ENCODE results near the gene RHBDD3.

Gene RHBDD3

GRCh38 chr22:29290061-29290460 is 22.3 kb upstream of the RHBDD3 start:
- TF ChIP-seq CTCF (IDR thresholded peaks at IDR 0.05; ENCODE audit: insufficient read depth, low read length, missing control alignments) = no peak
- no peak overlapping the region for H3K4me3 ChIP-seq (ENCODE audit: low read depth, low read length)
- ChIA-PET POLR2A (no interaction called here), CTCF (interaction anchor here (1.3 kb wide), 1 partner anchor 13 kb away, joined by 3 read pairs; no protein-coding TSS in a partner anchor)
- DNase-seq (ENCODE audit: low read depth, low spot score) = no peak

GRCh38 chr22:29288837-29289236 is 21.1 kb upstream of the RHBDD3 start:
- H3K4me3 ChIP-seq (ENCODE audit: low read depth, low read length) = no peak overlapping the region
- DNase-seq (ENCODE audit: low read depth, low spot score) = no peak
- no peak for TF ChIP-seq CTCF (IDR thresholded peaks at IDR 0.05; ENCODE audit: insufficient read depth, low read length, missing control alignments)
- ChIA-PET POLR2A (no interaction called here), CTCF (interaction anchor here (1.3 to 5.3 kb wide), 3 partner anchors 9 to 16 kb away, joined by 3 to 26 read pairs (median 3); no protein-coding TSS in a partner anchor)

GRCh38 chr22:29284196-29284595 is 16.4 kb upstream of the RHBDD3 start:
- CTCF ChIA-PET = interaction anchor here (1.2 to 5.3 kb wide), 3 partner anchors 11 to 22 kb away, joined by 4 to 26 read pairs (median 7); partner anchors contain the start of gene GAS2L1
- DNase-seq (ENCODE audit: low read depth, low spot score) = no peak
- no peak for TF ChIP-seq CTCF (IDR thresholded peaks at IDR 0.05; ENCODE audit: insufficient read depth, low read length, missing control alignments)
- no peak overlapping the region for H3K4me3 ChIP-seq (ENCODE audit: low read depth, low read length)
- POLR2A ChIA-PET = no interaction called here

- ChIA-PET CTCF (interaction anchor here (1.0 kb wide), 1 partner anchor 29 kb away, joined by 6 read pairs; the partner anchor contains the start of gene GAS2L1), POLR2A (no interaction called here)
- no peak for TF ChIP-seq CTCF (IDR thresholded peaks at IDR 0.05; ENCODE audit: insufficient read depth, low read length, missing control alignments)
- no peak overlapping the region for H3K4me3 ChIP-seq (ENCODE audit: low read depth, low read length)
- DNase-seq (ENCODE audit: low read depth, low spot score) = no peak
These were observed 10.1 kb upstream of the RHBDD3 start for GRCh38 chr22:29277927-29278326.

GRCh38 chr22:29275819-29276565 is 8.2 kb upstream of the RHBDD3 start:
- ChIA-PET POLR2A (interaction anchor here (0.7 kb wide), 1 partner anchor 10 kb away, joined by 3 read pairs; no protein-coding TSS in a partner anchor), CTCF (no interaction called here)
- no peak overlapping the region for H3K4me3 ChIP-seq (ENCODE audit: low read depth, low read length)
- no peak for DNase-seq (ENCODE audit: low read depth, low spot score)
- TF ChIP-seq CTCF (IDR thresholded peaks at IDR 0.05; ENCODE audit: insufficient read depth, low read length, missing control alignments) = no peak

GRCh38 chr22:29275167-29275566 is 7.4 kb upstream of the RHBDD3 start:
- no peak overlapping the region for H3K4me3 ChIP-seq (ENCODE audit: low read depth, low read length)
- CTCF ChIA-PET = interaction anchor here (0.6 to 5.4 kb wide), 2 partner anchors 11 to 94 kb away, joined by 3 to 26 read pairs; no protein-coding TSS in a partner anchor
- POLR2A ChIA-PET = no interaction called here
- DNase-seq (ENCODE audit: low read depth, low spot score) = no peak
- no peak for TF ChIP-seq CTCF (IDR thresholded peaks at IDR 0.05; ENCODE audit: insufficient read depth, low read length, missing control alignments)

Data from AG04449 (cell line).